ENCODE measurements around the gene HACD2. TPM values are rescaled to one million over a fixed set of nuclear protein-coding genes. Genes with fewer than 3 reads are reported as not detected.

HACD2 gene
- total and polyA plus RNA-seq, 7 donors, result 3.7 to 7.9 (median 5.7) TPM

DNA sequence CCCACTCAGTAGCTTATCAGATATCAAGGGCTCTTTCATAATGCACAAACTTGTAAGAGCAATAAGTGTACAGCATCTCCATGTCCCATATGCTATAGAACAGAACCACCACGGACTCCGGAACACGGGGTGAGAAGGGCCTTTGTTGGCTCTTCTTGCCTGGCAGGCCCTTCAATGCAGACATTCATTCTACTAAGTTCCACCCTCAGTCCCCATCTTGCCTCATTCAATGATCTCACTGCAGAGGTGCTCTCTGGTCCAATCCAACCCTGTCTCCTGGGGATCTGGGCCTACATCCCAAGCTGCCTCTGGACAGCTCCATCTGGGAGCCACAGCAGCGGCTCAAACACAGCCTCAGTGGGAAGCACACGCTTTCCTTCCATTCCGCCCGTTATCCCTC lies 16.8 kb downstream of the HACD2 start:
- TF ChIP-seq, protein P1, sequence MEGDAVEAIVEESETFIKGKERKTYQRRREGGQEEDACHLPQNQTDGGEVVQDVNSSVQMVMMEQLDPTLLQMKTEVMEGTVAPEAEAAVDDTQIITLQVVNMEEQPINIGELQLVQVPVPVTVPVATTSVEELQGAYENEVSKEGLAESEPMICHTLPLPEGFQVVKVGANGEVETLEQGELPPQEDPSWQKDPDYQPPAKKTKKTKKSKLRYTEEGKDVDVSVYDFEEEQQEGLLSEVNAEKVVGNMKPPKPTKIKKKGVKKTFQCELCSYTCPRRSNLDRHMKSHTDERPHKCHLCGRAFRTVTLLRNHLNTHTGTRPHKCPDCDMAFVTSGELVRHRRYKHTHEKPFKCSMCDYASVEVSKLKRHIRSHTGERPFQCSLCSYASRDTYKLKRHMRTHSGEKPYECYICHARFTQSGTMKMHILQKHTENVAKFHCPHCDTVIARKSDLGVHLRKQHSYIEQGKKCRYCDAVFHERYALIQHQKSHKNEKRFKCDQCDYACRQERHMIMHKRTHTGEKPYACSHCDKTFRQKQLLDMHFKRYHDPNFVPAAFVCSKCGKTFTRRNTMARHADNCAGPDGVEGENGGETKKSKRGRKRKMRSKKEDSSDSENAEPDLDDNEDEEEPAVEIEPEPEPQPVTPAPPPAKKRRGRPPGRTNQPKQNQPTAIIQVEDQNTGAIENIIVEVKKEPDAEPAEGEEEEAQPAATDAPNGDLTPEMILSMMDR (IDR thresholded peaks at IDR 0.05), result no peak
- DNase-seq (no peak), ATAC-seq (no peak)
- 96 to 98% (median 97%) methylated on average over 7 of the region's 7 CpGs for WGBS, 3 donors
- Histone ChIP-seq H3K27ac (no peak overlapping the region), H3K4me1 (no peaks in the 10 kb centered on the region), H3K9me3 (no peaks in the 10 kb centered on the region), H3K27me3 (ENCODE audit: insufficient read depth in 3 of 3, low read length in 2 of 3) (no peaks in the 10 kb centered on the region), H3K36me3 (ENCODE audit: insufficient read depth in 1 of 2, low read depth in 1 of 2) (peaks cover 0 to 19% of the 10 kb centered on the region in 2 donors), H3K4me3 (no peak overlapping the region)
- intact Hi-C loops (cut with DNase I), result no loop called here

GRCh38 chr3:123564056-123564455 lies 20.8 kb downstream of the HACD2 start:
- no peaks in the 10 kb centered on the region for H3K9me3 ChIP-seq
- H3K27me3 ChIP-seq (ENCODE audit: insufficient read depth in 3 of 3, low read length in 2 of 3), result no peaks in the 10 kb centered on the region
- no peak overlapping the region for H3K27ac ChIP-seq
- H3K36me3 ChIP-seq (ENCODE audit: insufficient read depth in 1 of 2, low read depth in 1 of 2), result peaks cover 0 to 19% of the 10 kb centered on the region in 2 donors
- ATAC-seq (no peak), DNase-seq (no peak)
- no peak overlapping the region for H3K4me3 ChIP-seq
- no peaks in the 10 kb centered on the region for H3K4me1 ChIP-seq
- TF ChIP-seq, protein P1 (IDR thresholded peaks at IDR 0.05), result no peak
- intact Hi-C loops (cut with DNase I), result no loop called here
- WGBS, 3 donors, result 93 to 95% (median 95%) methylated on average over 6 of the region's 6 CpGs

DNA sequence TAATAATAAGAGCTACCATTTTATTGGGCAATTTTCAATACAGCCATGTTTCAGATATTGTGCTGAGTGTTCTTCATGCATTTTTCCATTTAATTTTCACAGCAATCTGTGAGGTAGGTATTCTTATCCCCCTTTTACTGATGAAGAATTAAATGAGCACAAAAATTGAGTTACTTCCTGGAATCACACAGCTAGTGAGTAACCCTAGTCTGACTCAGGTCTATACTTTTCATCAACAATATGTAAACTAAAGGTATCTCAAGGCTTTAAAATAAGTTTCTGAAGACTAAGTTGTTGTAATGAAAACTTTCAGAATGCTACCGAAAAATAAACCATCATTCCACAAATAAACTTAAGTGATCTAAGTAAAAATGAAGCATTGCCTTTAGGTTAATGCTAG lies 22.3 kb downstream of the HACD2 start:
- WGBS, 3 donors, result 93 to 96% (median 94%) methylated on average over 1 of the region's 1 CpG
- intact Hi-C loops (cut with DNase I), result no loop called here
- Histone ChIP-seq H3K27me3 (ENCODE audit: insufficient read depth in 3 of 3, low read length in 2 of 3) (no peaks in the 10 kb centered on the region), H3K4me1 (peaks cover 5% of the 10 kb centered on the region), H3K27ac (no peak overlapping the region), H3K4me3 (no peak overlapping the region), H3K36me3 (ENCODE audit: insufficient read depth in 1 of 2, low read depth in 1 of 2) (peaks cover 0 to 14% of the 10 kb centered on the region in 2 donors), H3K9me3 (no peaks in the 10 kb centered on the region)
- no peak for ATAC-seq
- TF ChIP-seq, protein P1 (IDR thresholded peaks at IDR 0.05), result no peak
- DNase-seq, result no peak

- ATAC-seq, result no peak
- no peaks in the 10 kb centered on the region for H3K9me3 ChIP-seq
- H3K27me3 ChIP-seq (ENCODE audit: insufficient read depth in 3 of 3, low read length in 2 of 3), result no peaks in the 10 kb centered on the region
- intact Hi-C loops (cut with DNase I), result no loop called here
- DNase-seq, result no peak
- H3K4me1 ChIP-seq, result peaks cover 5% of the 10 kb centered on the region
- TF ChIP-seq, protein P1 (IDR thresholded peaks at IDR 0.05), result no peak
- H3K27ac ChIP-seq, result no peak overlapping the region
- WGBS, 3 donors, result 67 to 92% (median 74%) methylated on average over 2 of the region's 2 CpGs
- H3K4me3 ChIP-seq, result no peak overlapping the region
- H3K36me3 ChIP-seq (ENCODE audit: insufficient read depth in 1 of 2, low read depth in 1 of 2), result peaks cover 0 to 7% of the 10 kb centered on the region in 2 donors
Observed at GRCh38 chr3:123561188-123561587, 23.7 kb downstream of the HACD2 start.

Data from psoas muscle (tissue), 8 donors.